ENCODE measurements around the gene SKP1.

The SKP1 gene

DNA sequence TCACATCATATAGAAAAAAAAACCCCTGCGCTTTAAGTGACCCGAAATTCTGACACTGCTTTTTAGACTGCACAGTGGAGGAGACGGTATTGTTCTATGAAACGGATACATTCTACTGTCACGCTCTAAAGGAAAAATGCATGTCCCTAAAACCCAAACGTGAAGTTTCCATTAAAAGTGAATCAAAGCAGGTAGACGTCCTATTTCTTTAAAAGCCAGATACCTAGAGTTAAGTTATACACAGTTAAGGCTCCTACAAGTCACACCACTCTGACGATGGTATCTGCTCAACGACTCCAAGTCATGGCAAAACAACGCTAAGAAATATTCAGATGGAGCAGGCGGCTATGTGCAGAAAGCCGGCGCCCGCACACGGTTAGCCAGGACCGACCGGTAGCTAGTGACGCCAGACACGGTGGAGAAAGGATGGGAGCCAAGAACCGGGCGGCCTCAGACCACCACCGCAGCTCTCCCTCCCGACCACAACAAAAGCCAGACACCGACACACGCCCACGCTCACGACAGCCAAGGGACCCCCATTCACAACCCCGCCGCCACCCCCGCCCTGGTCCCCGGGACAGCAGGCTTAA lies 734 bp downstream of the SKP1 start:
- H3K4me3 ChIP-seq (ENCODE audit: control insufficient read depth, low read depth, low read length): peak overlapping the region; percentile 64
- DNase-seq (ENCODE audit: low read depth): peak; percentile 20
- TF ChIP-seq, protein P1, sequence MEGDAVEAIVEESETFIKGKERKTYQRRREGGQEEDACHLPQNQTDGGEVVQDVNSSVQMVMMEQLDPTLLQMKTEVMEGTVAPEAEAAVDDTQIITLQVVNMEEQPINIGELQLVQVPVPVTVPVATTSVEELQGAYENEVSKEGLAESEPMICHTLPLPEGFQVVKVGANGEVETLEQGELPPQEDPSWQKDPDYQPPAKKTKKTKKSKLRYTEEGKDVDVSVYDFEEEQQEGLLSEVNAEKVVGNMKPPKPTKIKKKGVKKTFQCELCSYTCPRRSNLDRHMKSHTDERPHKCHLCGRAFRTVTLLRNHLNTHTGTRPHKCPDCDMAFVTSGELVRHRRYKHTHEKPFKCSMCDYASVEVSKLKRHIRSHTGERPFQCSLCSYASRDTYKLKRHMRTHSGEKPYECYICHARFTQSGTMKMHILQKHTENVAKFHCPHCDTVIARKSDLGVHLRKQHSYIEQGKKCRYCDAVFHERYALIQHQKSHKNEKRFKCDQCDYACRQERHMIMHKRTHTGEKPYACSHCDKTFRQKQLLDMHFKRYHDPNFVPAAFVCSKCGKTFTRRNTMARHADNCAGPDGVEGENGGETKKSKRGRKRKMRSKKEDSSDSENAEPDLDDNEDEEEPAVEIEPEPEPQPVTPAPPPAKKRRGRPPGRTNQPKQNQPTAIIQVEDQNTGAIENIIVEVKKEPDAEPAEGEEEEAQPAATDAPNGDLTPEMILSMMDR (conservative IDR thresholded peaks at IDR 0.05; ENCODE audit: control insufficient read depth, insufficient read depth, low read depth, low read length): no peak

DNA sequence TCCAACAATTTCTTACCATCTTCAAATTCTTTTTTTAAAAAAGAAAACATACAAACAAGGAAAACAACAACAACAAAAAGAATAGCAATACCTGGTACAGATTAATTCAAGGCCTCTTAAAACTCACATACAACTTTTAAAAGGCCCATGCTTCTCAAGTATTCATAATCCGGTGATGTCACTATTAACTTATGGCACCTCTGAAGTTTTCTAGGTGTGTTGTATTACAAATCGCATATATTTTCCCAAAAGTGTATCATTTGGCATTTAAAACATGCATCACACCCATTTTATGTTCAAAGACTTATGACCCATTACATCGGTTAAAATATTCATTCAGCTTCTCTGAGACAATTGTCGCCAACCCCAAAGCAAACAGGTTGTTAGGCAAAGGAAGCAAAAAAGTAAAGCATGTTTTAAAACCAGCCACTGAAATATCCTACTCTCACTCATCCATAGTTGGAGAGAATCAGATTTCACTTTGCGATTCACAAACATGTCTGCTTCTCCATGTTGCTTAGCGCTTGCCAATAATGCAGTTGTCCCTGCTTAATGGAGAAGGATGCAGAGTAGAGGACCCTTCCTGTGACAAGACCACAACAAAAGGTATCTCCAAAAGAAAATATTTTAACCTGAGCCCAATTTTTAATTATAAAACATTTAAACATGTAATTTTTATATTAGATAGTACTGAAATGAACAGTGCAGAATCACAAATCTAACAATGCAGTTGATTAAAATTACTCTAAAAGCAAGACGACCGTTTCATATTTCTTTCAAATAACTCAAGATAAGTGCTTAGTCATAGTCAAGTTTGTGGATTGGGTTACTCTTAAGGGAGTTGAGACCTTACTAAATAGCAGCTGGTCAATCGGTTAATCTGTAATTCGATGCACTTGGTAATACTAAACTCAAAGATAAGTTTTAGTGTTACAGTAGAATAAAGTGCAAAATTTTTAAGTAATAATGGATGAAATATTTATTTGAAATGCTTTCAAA lies 1.6 kb downstream of the SKP1 start:
- peak; percentile 65 for DNase-seq (ENCODE audit: low read depth)
- TF ChIP-seq, protein P1 (conservative IDR thresholded peaks at IDR 0.05; ENCODE audit: control insufficient read depth, insufficient read depth, low read depth, low read length): no peak
- H3K4me3 ChIP-seq (ENCODE audit: control insufficient read depth, low read depth, low read length): peak overlapping the region; percentile 64

GRCh38 chr5:134171972-134172371 lies 4.8 kb downstream of the SKP1 start:
- no peak for DNase-seq (ENCODE audit: low read depth)
- TF ChIP-seq, protein P1 (conservative IDR thresholded peaks at IDR 0.05; ENCODE audit: control insufficient read depth, insufficient read depth, low read depth, low read length): no peak
- no peak overlapping the region for H3K4me3 ChIP-seq (ENCODE audit: control insufficient read depth, low read depth, low read length)

DNA sequence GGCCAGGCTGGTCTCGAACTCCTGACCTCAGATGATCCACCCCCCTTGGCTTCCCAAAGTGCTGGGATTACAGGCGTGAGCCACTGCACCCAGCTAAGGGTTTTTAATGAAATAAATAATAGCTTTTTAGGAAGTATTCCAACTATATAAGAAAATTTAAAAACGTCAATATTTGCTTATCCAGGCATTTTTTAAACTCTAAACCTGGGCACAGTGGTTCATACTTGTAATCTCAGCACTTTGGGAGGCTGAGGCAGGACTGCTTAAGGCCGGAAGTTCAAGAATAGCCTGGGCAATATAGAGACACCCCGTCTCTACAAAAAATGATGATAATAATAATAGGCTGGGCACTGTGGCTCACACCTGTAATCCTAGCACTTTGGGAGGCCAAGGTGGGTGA lies 14.2 kb downstream of the SKP1 start:
- TF ChIP-seq, protein P1 (conservative IDR thresholded peaks at IDR 0.05; ENCODE audit: control insufficient read depth, insufficient read depth, low read depth, low read length): no peak
- no peak for DNase-seq (ENCODE audit: low read depth)

GRCh38 chr5:134161513-134162395 lies 15.0 kb downstream of the SKP1 start:
- no peak for DNase-seq (ENCODE audit: low read depth)
- no peak overlapping the region for H3K4me3 ChIP-seq (ENCODE audit: control insufficient read depth, low read depth, low read length)
- TF ChIP-seq, protein P1 (conservative IDR thresholded peaks at IDR 0.05; ENCODE audit: control insufficient read depth, insufficient read depth, low read depth, low read length): no peak

More for the DNA sequence above, 14.2 kb downstream of the SKP1 start:
- no peak overlapping the region for H3K4me3 ChIP-seq (ENCODE audit: control insufficient read depth, low read depth, low read length)

DNA sequence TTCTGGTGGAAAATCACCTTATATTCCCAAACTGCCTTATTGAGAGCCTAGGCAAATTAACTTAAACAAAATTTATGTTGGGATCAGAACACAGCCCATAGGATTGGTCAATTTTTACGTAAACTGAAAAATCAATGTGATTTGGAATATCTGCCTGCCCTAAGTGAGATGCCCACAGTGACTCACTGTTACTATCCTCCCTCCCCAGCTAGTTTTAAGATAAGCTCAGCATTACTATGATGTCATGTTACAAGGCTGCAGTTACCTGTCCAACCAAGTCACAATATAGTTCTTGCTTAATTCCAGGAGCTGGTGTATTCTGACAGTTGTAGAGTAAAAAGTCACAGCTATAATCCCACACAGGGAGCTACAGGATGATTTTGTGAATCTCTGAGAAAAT lies 23.1 kb downstream of the SKP1 start:
- H3K4me3 ChIP-seq (ENCODE audit: control insufficient read depth, low read depth, low read length): no peak overlapping the region
- TF ChIP-seq, protein P1 (conservative IDR thresholded peaks at IDR 0.05; ENCODE audit: control insufficient read depth, insufficient read depth, low read depth, low read length): no peak
- DNase-seq (ENCODE audit: low read depth): no peak

All from fibroblast of mammary gland (primary cell).